ENCODE data around the gene CTIF.

- TF ChIP-seq EZH2 (optimal IDR thresholded peaks at IDR 0.05; ENCODE audit: low read depth, low read length), result no peak
- no peak for TF ChIP-seq CTCF (IDR thresholded peaks at IDR 0.05; ENCODE audit: low read length)
- no peak for TF ChIP-seq EZH2phosphoT487 (IDR thresholded peaks at IDR 0.05; ENCODE audit: low read length)
Observed at GRCh38 chr18:48550101-48550729, 11.4 kb downstream of the CTIF start.

Data from MM.1S (cell line).